Fibroblast of lung (primary cell): ENCODE data around the gene CRYBG1.

Experiments used
- CTCF ChIP-seq, 2 donors: IDR thresholded peaks in 1 of 2; conservative IDR thresholded peaks in 1 of 2; 1 replicate in 1 of 2; 2 replicates in 1 of 2; pipeline ENCODE4 v1.5.1; 2011 to 2012; ENCODE audit warnings: low read length in 2 of 2, control low read depth in 1 of 2, inconsistent platforms in 1 of 2, low read depth in 1 of 2, mild to moderate bottlenecking in 1 of 2
- EZH2 ChIP-seq: IDR thresholded peaks from 2 replicates; pipeline ENCODE4 v1.5.1; 2012; ENCODE audit warnings: low read length, control low read depth, mild to moderate bottlenecking; ENCODE audit errors: missing control alignments

- TF ChIP-seq EZH2 (no peak), CTCF (conservative IDR thresholded peaks at IDR 0.05 in 1 of 2, IDR thresholded peaks at IDR 0.05 in 1 of 2; ENCODE audit: low read depth in 1 of 2, low read length in 2 of 2) (no peak)
These were observed 257.3 kb downstream of the CRYBG1 start for GRCh38 chr6:106617857-106618256.
